Measurements from ENCODE around the gene DNPH1.
A peak's percentile ranks its signal among the peaks of the same experiment; 100 is the strongest.

The DNPH1 gene

DNA sequence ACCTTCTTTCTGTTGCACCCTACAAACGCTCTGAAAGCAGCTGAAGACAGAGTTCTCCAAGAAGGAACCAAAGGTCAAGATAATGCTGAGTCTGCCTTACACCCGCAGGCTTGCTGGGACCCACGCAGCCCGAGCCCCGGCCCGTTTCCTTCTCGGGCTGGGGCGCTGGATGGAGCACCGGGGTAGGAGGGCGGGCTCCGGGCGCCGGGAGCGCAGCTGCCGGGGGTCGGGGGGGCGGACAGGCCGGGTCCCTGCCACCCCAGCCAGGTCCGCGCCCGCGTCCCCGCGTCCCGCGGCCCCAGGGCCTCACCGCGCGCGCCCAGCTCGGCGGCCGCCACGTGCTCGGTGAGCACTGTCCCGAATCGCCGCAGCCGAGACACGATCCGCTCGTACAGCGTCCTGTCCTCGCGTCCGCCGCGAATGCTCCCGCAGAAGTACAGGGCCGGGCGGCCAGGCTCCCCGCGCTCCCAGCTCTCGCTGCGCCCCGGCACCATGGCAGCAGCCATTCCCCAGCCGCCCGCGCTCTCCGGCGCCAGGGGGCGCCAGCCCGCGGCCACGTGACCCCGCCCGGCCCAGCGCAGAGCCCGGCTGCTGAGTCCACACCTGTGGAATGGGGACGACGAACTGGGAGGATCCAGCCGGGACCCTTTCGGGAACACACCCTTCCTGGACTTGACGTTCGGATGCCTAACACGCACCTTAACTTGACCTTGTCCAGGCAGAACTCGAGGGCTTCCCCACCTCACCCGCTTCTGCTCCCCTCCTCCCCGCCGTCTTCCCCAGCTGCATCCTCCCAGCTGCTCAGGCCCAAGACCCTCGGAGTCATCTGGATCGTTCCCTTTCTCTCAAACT lies at the start of gene DNPH1 (continued):
- TF ChIP-seq ZNF391 (tag by site-specific recombination; IDR thresholded peaks at IDR 0.05; ENCODE audit: borderline replicate concordance, low read depth) (peak; percentile 65; the same call in 1 of the 2 replicates), ZNF530 (tag by site-specific recombination; IDR thresholded peaks at IDR 0.05; ENCODE audit: low read depth) (no peak), SETDB1 (IDR thresholded peaks at IDR 0.05; ENCODE audit: insufficient read length, low read length) (no peak), ZNF146 (tag by site-specific recombination; IDR thresholded peaks at IDR 0.05) (no peak), KLF1 (tag by site-specific recombination; IDR thresholded peaks at IDR 0.05) (peak; percentile 41), ZBTB8A (tag by site-specific recombination; IDR thresholded peaks at IDR 0.05) (peak; percentile 61), ZNF133 (tag by site-specific recombination; IDR thresholded peaks at IDR 0.05) (no peak), GLIS2 (tag by site-specific recombination; IDR thresholded peaks at IDR 0.05) (peak; percentile 10; the same call in 1 of the 2 replicates), ZNF184 (tag by site-specific recombination; IDR thresholded peaks at IDR 0.05) (peak; percentile 67; the same call in 1 of the 2 replicates), KLF17 (tag by site-specific recombination; IDR thresholded peaks at IDR 0.05) (peak; percentile 68; the same call in 1 of the 2 replicates), ZNF521 (tag by site-specific recombination; IDR thresholded peaks at IDR 0.05) (no peak), ZSCAN23 (tag by site-specific recombination; IDR thresholded peaks at IDR 0.05) (no peak), YY2 (tag by site-specific recombination; IDR thresholded peaks at IDR 0.05) (peak; percentile 69), ZNF600 (tag by site-specific recombination; IDR thresholded peaks at IDR 0.05) (peak; percentile 57), ZNF449 (tag by site-specific recombination; IDR thresholded peaks at IDR 0.05) (no peak), BCL11A (tag by site-specific recombination; IDR thresholded peaks at IDR 0.05; ENCODE audit: low read depth) (no peak), ZNF169 (tag by site-specific recombination; IDR thresholded peaks at IDR 0.05) (no peak), ZNF626 (tag by site-specific recombination; IDR thresholded peaks at IDR 0.05) (no peak)
- TF ChIP-seq, protein P1, sequence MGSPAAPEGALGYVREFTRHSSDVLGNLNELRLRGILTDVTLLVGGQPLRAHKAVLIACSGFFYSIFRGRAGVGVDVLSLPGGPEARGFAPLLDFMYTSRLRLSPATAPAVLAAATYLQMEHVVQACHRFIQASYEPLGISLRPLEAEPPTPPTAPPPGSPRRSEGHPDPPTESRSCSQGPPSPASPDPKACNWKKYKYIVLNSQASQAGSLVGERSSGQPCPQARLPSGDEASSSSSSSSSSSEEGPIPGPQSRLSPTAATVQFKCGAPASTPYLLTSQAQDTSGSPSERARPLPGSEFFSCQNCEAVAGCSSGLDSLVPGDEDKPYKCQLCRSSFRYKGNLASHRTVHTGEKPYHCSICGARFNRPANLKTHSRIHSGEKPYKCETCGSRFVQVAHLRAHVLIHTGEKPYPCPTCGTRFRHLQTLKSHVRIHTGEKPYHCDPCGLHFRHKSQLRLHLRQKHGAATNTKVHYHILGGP (tag by site-specific recombination; IDR thresholded peaks at IDR 0.05): no peak

- H3K4me1 ChIP-seq (ENCODE audit: control insufficient read depth, insufficient read depth, low read length): no peaks in the 10 kb centered on the region
- POLR2A ChIA-PET: no interaction called here
- no peaks in the 10 kb centered on the region for H3K36me3 ChIP-seq (ENCODE audit: control insufficient read depth in 2 of 2, insufficient read depth in 1 of 2, low read length in 2 of 2)
- CTCF ChIA-PET: interaction anchor here (0.6 to 2.1 kb wide), 4 partner anchors 15 to 352 kb away, joined by 3 to 6 read pairs (median 4); no protein-coding TSS in a partner anchor
- H3K27ac ChIP-seq (ENCODE audit: extremely low read depth, low read depth, low read length): no peak overlapping the region
- H3K9me3 ChIP-seq (ENCODE audit: control insufficient read depth, insufficient read depth, low read depth, low read length): no peaks in the 10 kb centered on the region
- no peak overlapping the region for H3K4me3 ChIP-seq (ENCODE audit: low read depth, low read length)
- TF ChIP-seq MEIS1 (CRISPR knock-in tag; IDR thresholded peaks at IDR 0.05; ENCODE audit: borderline replicate concordance) (no peak), BCL11A (tag by site-specific recombination; IDR thresholded peaks at IDR 0.05; ENCODE audit: low read depth) (no peak), ZNF558 (tag by site-specific recombination; IDR thresholded peaks at IDR 0.05) (no peak), TCF7L2 (IDR thresholded peaks at IDR 0.05; ENCODE audit: borderline replicate concordance, low read depth, low read length) (no peak), REST (tag by site-specific recombination; IDR thresholded peaks at IDR 0.05) (no peak), ZNF623 (tag by site-specific recombination; IDR thresholded peaks at IDR 0.05) (no peak), ZFP3 (tag by site-specific recombination; IDR thresholded peaks at IDR 0.05; ENCODE audit: low read depth) (no peak), ZNF292 (tag by site-specific recombination; IDR thresholded peaks at IDR 0.05; ENCODE audit: borderline replicate concordance, low read depth) (no peak), ZNF521 (tag by site-specific recombination; IDR thresholded peaks at IDR 0.05) (no peak), KLF7 (tag by site-specific recombination; IDR thresholded peaks at IDR 0.05; ENCODE audit: borderline replicate concordance) (no peak), ZNF19 (tag by site-specific recombination; IDR thresholded peaks at IDR 0.05; ENCODE audit: low read depth) (no peak), FEZF1 (tag by site-specific recombination; IDR thresholded peaks at IDR 0.05) (no peak), ZNF549 (tag by site-specific recombination; IDR thresholded peaks at IDR 0.05) (no peak)
Measured at GRCh38 chr6:43278524-43279078, 49.3 kb upstream of the DNPH1 start.

Measured in HEK293 (cell line).